HCT116 (cell line): ENCODE results near the gene NR2F1-AS1. TPM values are rescaled to one million over a fixed set of nuclear protein-coding genes. Genes with fewer than 3 reads are reported as not detected.

Experiments
- ATAC-seq: fragments of 200-7000 bp; cut with Tn5 transposase; 2 replicates; pipeline ENCODE4 v1.9.1; 2020; ENCODE audit warnings: mild to moderate bottlenecking, moderate library complexity
- BruUV-seq: library from RNA; stranded (reverse); fragments of 400-500 nt; replicated peaks from 2 replicates; lab custom pipeline; 2021; lab: Mats Ljungman, UMichigan
- CTCF ChIA-PET: fragments of 300-600 bp; sonication (Branson Sonifier 250); formaldehyde crosslinking; loops from one replicate; lab custom pipeline; 2021; ENCODE audit warnings: antibody characterized with exemption; lab: Charles Lee
- POLR2A ChIA-PET: fragments of 300-600, 350-600 bp; sonication (Branson Sonifier 250); formaldehyde crosslinking; loops from one replicate; lab custom pipeline; 2021; ENCODE audit warnings: antibody characterized with exemption; lab: Charles Lee
- RAD21 ChIA-PET, 2 experiments: fragments of 300-600 bp; sonication (Branson Sonifier 250); formaldehyde crosslinking; loops; one replicate each; lab custom pipeline; 2023; ENCODE audit warnings: low total read pairs in 2 of 2; ENCODE audit not compliant: uncharacterized antibody in 2 of 2, unreplicated experiment in 2 of 2, low non-redundant PET in 1 of 2; lab: Charles Lee
- DNase-seq: peaks from one replicate; pipeline ENCODE4 v3.0.0-alpha.2; 2010; ENCODE audit warnings: low read depth, low spot score
- H2AFZ ChIP-seq: fragments of 200-600 bp; shearing (Covaris generic), sonication (generic); 2 replicates; pipeline ENCODE4 v1.6.1; 2017; ENCODE audit warnings: low read depth, mixed run types, mixed read lengths, antibody characterized with exemption, low read length; ENCODE audit not compliant: poor library complexity, severe bottlenecking
- H3K27ac ChIP-seq: 2 replicates; pipeline ENCODE4 v1.5.1; 2012; ENCODE audit warnings: low read depth, low read length
- H3K27me3 ChIP-seq: fragments of 200-600 bp; sonication (generic); 2 replicates; pipeline ENCODE4 v1.6.1; 2016; ENCODE audit warnings: mixed run types, low read length, mixed read lengths; ENCODE audit not compliant: insufficient read depth
- H3K36me3 ChIP-seq, 2 experiments: fragments of 200-500 bp in 1 of 2; fragments of 200-600 bp in 1 of 2; sonication (Bioruptor generic) in 1 of 2; sonication (generic) in 1 of 2; 2 replicates each; pipeline versions ENCODE4 v1.5.1 to v1.6.1; 2014 to 2016; ENCODE audit warnings: low read length in 2 of 2, inconsistent platforms in 1 of 2, mixed read lengths in 1 of 2, mixed run types in 1 of 2; ENCODE audit not compliant: insufficient read depth in 2 of 2, control insufficient read depth in 1 of 2
- H3K4me1 ChIP-seq, 2 experiments: fragments of 200-600 bp in 1 of 2; sonication (generic) in 1 of 2; 2 replicates each; pipeline versions ENCODE4 v1.5.1 to v1.6.1; 2012 to 2017; ENCODE audit warnings: low read length in 2 of 2, inconsistent platforms in 1 of 2, mild to moderate bottlenecking in 1 of 2, mixed read lengths in 1 of 2, mixed run types in 1 of 2, moderate library complexity in 1 of 2; ENCODE audit not compliant: insufficient read depth in 2 of 2, control insufficient read depth in 1 of 2
- H3K4me2 ChIP-seq: fragments of 200-600 bp; sonication (generic); 2 replicates; pipeline ENCODE4 v1.6.1; 2017; ENCODE audit warnings: mixed run types, low read length, mixed read lengths
- H3K4me3 ChIP-seq, 2 experiments: fragments of 200-600 bp in 1 of 2; sonication (generic) in 1 of 2; replicated peaks in 1 of 2; 2 replicates each; pipeline ENCODE4 v1.5.1; 2011 to 2016; ENCODE audit warnings: low read length in 2 of 2, control low read depth in 1 of 2, low read depth in 1 of 2, mild to moderate bottlenecking in 1 of 2, mixed read lengths in 1 of 2, mixed run types in 1 of 2
- H3K79me2 ChIP-seq: fragments of 200-600 bp; sonication (generic); 2 replicates; pipeline ENCODE4 v1.6.1; 2017; ENCODE audit warnings: mild to moderate bottlenecking, mixed run types, low read length, moderate library complexity, mixed read lengths; ENCODE audit not compliant: insufficient read depth
- H3K9ac ChIP-seq: fragments of 200-600 bp; sonication (generic); 2 replicates; pipeline ENCODE4 v1.6.1; 2016; ENCODE audit warnings: low read length, mixed read lengths
- H3K9me2 ChIP-seq: fragments of 200-600 bp; sonication (generic), shearing (Covaris generic); 2 replicates; pipeline ENCODE4 v1.6.1; 2017; ENCODE audit warnings: mixed run types, mild to moderate bottlenecking, moderate library complexity; ENCODE audit not compliant: insufficient read depth
- H3K9me3 ChIP-seq, 2 experiments: fragments of 200-500 bp in 1 of 2; fragments of 200-600 bp in 1 of 2; sonication (Bioruptor generic) in 1 of 2; sonication (generic) in 1 of 2; 2 replicates each; pipeline ENCODE4 v1.6.1; 2014 to 2017; ENCODE audit warnings: low read length in 2 of 2, mixed read lengths in 2 of 2, inconsistent platforms in 1 of 2, low read depth in 1 of 2, mild to moderate bottlenecking in 1 of 2, mixed run types in 1 of 2, moderate library complexity in 1 of 2; ENCODE audit not compliant: control insufficient read depth in 1 of 2, insufficient read depth in 1 of 2
- H4K20me1 ChIP-seq: fragments of 200-600 bp; sonication (generic), shearing (Covaris generic); 2 replicates; pipeline ENCODE4 v1.6.1; 2017; ENCODE audit warnings: mixed run types, mild to moderate bottlenecking, moderate library complexity; ENCODE audit not compliant: insufficient read depth
- CBX3 ChIP-seq: IDR thresholded peaks from 2 replicates; pipeline ENCODE4 v1.6.1; 2012; ENCODE audit warnings: low read depth
- CEBPB ChIP-seq: IDR thresholded peaks from 2 replicates; pipeline ENCODE4 v1.6.1; 2012; ENCODE audit warnings: low read depth
- ELF1 ChIP-seq: IDR thresholded peaks from 2 replicates; pipeline ENCODE4 v1.6.1; 2012; ENCODE audit warnings: low read depth, borderline replicate concordance
- EZH2 ChIP-seq: fragments of 200-600 bp; sonication (generic); IDR thresholded peaks from 2 replicates; pipeline ENCODE4 v1.6.1; 2017; ENCODE audit warnings: antibody characterized with exemption, mixed run types
- FOSL1 ChIP-seq: IDR thresholded peaks from 2 replicates; pipeline ENCODE4 v1.6.1; 2012; ENCODE audit warnings: low read depth
- RAD21 ChIP-seq: IDR thresholded peaks from 2 replicates; pipeline ENCODE4 v1.6.1; 2012; ENCODE audit warnings: low read depth, mild to moderate bottlenecking
- SP1 ChIP-seq: IDR thresholded peaks from 2 replicates; pipeline ENCODE4 v1.6.1; 2012; ENCODE audit warnings: low read depth
- SRF ChIP-seq: IDR thresholded peaks from 2 replicates; pipeline ENCODE4 v1.6.1; 2012; ENCODE audit warnings: low read depth
- TCF7L2 ChIP-seq: IDR thresholded peaks from 2 replicates; pipeline ENCODE4 v1.7.0; 2011; ENCODE audit warnings: borderline replicate concordance, inconsistent platforms; ENCODE audit not compliant: insufficient read depth, insufficient read length; ENCODE audit errors: extremely low read depth
- YY1 ChIP-seq: IDR thresholded peaks from 2 replicates; pipeline ENCODE4 v1.6.1; 2011; ENCODE audit warnings: low read length, low read depth, moderate library complexity, mild to moderate bottlenecking; ENCODE audit not compliant: insufficient replicate concordance; ENCODE audit errors: extremely low read depth
- ZFX ChIP-seq: fragments of 450-650 bp; IDR thresholded peaks from 2 replicates; pipeline ENCODE4 v1.6.1; 2017
- intact Hi-C: fragments of 100-400 bp; cut with micrococcal nuclease; formaldehyde crosslinking; loops from 2 replicates; pipeline ENCODE4 v1.10.0; 2022
- total RNA-seq: library from RNA; stranded (reverse); gene quantifications from one replicate; pipeline ENCODE4 v1.2.1, GENCODE V29; 2021; ENCODE audit not compliant: unreplicated experiment
- TF ChIP-seq, protein P1 (sequence below): IDR thresholded peaks from 2 replicates; pipeline ENCODE4 v1.6.1; 2012
- TF ChIP-seq, protein P2 (sequence below): IDR thresholded peaks from 2 replicates; pipeline ENCODE4 v1.6.1; 2011; ENCODE audit warnings: mild to moderate bottlenecking, low read length, moderate library complexity; ENCODE audit not compliant: insufficient replicate concordance; ENCODE audit errors: extremely low read depth
- TF ChIP-seq, protein P3 (sequence below), 3 experiments: fragments of 200-600 bp in 1 of 3; sonication (generic) in 1 of 3; IDR thresholded peaks in 2 of 3; conservative IDR thresholded peaks in 1 of 3; 2 replicates each; pipeline ENCODE4 v1.5.1; 2012 to 2017; ENCODE audit warnings: low read depth in 2 of 3, low read length in 2 of 3, antibody characterized with exemption in 1 of 3, borderline replicate concordance in 1 of 3, control low read depth in 1 of 3, mild to moderate bottlenecking in 1 of 3, mixed read lengths in 1 of 3, mixed run types in 1 of 3, moderate library complexity in 1 of 3; ENCODE audit not compliant: insufficient read depth in 1 of 3
- TF ChIP-seq, protein P4 (sequence below): IDR thresholded peaks from 2 replicates; pipeline ENCODE4 v1.6.1; 2012; ENCODE audit warnings: low read depth
- TF ChIP-seq, protein P5 (sequence below): IDR thresholded peaks from 2 replicates; pipeline ENCODE4 v1.6.1; 2012

The NR2F1-AS1 gene
- total RNA-seq, 1 experiment from 2014 or later: 20.1 TPM

DNA sequence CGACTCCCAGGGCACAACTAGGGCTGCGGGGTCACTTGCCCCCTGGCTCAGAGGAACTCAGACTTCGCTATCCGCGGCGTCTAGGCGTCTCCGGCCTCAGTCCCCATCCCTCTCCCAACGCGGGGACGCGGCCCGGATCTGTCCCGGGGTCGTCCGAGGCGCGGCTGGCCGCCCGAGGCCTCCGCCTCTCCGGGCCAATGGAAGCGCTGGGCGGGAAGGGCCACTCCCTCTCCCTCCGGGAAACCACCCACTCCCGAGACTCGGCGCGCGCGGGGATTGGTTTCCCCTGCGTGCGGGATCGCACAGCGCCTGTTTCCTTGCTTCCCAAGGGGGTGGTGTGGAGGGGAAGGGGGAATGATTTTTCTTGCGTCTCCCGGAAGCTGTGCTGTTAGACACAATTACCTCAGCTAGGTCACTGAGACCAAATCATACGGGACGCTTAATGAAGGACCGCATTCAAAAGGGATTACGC lies 40.3 kb upstream of the NR2F1-AS1 start:
- ATAC-seq: no peak
- peaks cover 0 to 12% of the 10 kb centered on the region in 2 experiments; a peak in 3 of 4 replicates for H3K4me1 ChIP-seq
- H3K27me3 ChIP-seq: no peaks in the 10 kb centered on the region
- H3K9ac ChIP-seq: no peak overlapping the region
- no peak overlapping the region for H2AFZ ChIP-seq
- RAD21 ChIA-PET: no interaction called here
- POLR2A ChIA-PET: no interaction called here
- H3K4me2 ChIP-seq: peak overlapping the region; percentile 97
- no peaks in the 10 kb centered on the region for H3K9me3 ChIP-seq
- CTCF ChIA-PET: interaction anchor here (1.0 to 1.6 kb wide), 2 partner anchors 180 to 278 kb away, joined by 3 to 10 read pairs; no protein-coding TSS in a partner anchor
- no peaks in the 10 kb centered on the region for H3K79me2 ChIP-seq
- no peaks in the 10 kb centered on the region for H3K36me3 ChIP-seq
- no peak overlapping the region for H3K27ac ChIP-seq
- no TSS peak for BruUV-seq
- H3K4me3 ChIP-seq: peak overlapping the region in 1 of 2 experiments; percentile 67; a peak in 1 of 4 replicates
- H3K9me2 ChIP-seq: no peaks in the 10 kb centered on the region
- no peak for DNase-seq
- no peaks in the 10 kb centered on the region for H4K20me1 ChIP-seq
- intact Hi-C loops: no loop called here
- TF ChIP-seq FOSL1 (no peak), RAD21 (no peak), CEBPB (no peak), CBX3 (no peak), SP1 (no peak), YY1 (no peak), SRF (no peak), ZFX (no peak), EZH2 (no peak), ELF1 (no peak), TCF7L2 (no peak)
- TF ChIP-seq, protein P1, sequence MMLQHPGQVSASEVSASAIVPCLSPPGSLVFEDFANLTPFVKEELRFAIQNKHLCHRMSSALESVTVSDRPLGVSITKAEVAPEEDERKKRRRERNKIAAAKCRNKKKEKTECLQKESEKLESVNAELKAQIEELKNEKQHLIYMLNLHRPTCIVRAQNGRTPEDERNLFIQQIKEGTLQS: no peak
- TF ChIP-seq, protein P2, sequence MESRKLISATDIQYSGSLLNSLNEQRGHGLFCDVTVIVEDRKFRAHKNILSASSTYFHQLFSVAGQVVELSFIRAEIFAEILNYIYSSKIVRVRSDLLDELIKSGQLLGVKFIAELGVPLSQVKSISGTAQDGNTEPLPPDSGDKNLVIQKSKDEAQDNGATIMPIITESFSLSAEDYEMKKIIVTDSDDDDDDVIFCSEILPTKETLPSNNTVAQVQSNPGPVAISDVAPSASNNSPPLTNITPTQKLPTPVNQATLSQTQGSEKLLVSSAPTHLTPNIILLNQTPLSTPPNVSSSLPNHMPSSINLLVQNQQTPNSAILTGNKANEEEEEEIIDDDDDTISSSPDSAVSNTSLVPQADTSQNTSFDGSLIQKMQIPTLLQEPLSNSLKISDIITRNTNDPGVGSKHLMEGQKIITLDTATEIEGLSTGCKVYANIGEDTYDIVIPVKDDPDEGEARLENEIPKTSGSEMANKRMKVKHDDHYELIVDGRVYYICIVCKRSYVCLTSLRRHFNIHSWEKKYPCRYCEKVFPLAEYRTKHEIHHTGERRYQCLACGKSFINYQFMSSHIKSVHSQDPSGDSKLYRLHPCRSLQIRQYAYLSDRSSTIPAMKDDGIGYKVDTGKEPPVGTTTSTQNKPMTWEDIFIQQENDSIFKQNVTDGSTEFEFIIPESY: no peak
- TF ChIP-seq, protein P3, sequence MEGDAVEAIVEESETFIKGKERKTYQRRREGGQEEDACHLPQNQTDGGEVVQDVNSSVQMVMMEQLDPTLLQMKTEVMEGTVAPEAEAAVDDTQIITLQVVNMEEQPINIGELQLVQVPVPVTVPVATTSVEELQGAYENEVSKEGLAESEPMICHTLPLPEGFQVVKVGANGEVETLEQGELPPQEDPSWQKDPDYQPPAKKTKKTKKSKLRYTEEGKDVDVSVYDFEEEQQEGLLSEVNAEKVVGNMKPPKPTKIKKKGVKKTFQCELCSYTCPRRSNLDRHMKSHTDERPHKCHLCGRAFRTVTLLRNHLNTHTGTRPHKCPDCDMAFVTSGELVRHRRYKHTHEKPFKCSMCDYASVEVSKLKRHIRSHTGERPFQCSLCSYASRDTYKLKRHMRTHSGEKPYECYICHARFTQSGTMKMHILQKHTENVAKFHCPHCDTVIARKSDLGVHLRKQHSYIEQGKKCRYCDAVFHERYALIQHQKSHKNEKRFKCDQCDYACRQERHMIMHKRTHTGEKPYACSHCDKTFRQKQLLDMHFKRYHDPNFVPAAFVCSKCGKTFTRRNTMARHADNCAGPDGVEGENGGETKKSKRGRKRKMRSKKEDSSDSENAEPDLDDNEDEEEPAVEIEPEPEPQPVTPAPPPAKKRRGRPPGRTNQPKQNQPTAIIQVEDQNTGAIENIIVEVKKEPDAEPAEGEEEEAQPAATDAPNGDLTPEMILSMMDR (IDR thresholded peaks at IDR 0.05 in 2 of 3, conservative IDR thresholded peaks at IDR 0.05 in 1 of 3; ENCODE audit: borderline replicate concordance in 1 of 3, insufficient read depth in 1 of 3, low read depth in 2 of 3, low read length in 2 of 3): no peak
- TF ChIP-seq, protein P4, sequence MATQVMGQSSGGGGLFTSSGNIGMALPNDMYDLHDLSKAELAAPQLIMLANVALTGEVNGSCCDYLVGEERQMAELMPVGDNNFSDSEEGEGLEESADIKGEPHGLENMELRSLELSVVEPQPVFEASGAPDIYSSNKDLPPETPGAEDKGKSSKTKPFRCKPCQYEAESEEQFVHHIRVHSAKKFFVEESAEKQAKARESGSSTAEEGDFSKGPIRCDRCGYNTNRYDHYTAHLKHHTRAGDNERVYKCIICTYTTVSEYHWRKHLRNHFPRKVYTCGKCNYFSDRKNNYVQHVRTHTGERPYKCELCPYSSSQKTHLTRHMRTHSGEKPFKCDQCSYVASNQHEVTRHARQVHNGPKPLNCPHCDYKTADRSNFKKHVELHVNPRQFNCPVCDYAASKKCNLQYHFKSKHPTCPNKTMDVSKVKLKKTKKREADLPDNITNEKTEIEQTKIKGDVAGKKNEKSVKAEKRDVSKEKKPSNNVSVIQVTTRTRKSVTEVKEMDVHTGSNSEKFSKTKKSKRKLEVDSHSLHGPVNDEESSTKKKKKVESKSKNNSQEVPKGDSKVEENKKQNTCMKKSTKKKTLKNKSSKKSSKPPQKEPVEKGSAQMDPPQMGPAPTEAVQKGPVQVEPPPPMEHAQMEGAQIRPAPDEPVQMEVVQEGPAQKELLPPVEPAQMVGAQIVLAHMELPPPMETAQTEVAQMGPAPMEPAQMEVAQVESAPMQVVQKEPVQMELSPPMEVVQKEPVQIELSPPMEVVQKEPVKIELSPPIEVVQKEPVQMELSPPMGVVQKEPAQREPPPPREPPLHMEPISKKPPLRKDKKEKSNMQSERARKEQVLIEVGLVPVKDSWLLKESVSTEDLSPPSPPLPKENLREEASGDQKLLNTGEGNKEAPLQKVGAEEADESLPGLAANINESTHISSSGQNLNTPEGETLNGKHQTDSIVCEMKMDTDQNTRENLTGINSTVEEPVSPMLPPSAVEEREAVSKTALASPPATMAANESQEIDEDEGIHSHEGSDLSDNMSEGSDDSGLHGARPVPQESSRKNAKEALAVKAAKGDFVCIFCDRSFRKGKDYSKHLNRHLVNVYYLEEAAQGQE: no peak
- TF ChIP-seq, protein P5, sequence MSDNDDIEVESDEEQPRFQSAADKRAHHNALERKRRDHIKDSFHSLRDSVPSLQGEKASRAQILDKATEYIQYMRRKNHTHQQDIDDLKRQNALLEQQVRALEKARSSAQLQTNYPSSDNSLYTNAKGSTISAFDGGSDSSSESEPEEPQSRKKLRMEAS: no peak
